Measurements from ENCODE around the gene IFT80. TPM values are rescaled to one million over a fixed set of nuclear protein-coding genes. Genes with fewer than 3 reads are reported as not detected.

The IFT80 gene
- total RNA-seq, 5 donors from 2014 or later (not counting 1 experiment from before 2014, with no cell fraction given): 22.5 to 34.2 (median 26.4) TPM

GRCh38 chr3:160226026-160226907, 172.8 kb downstream of the IFT80 start:
- 3% methylated on average over 79 of the region's 87 CpGs for WGBS (ENCODE audit: insufficient coverage)
- peak overlapping the region in 1 of 2 donors; percentile 63 for H3K27ac Mint-ChIP-seq

GRCh38 chr3:160225176-160226025, 173.6 kb downstream of the IFT80 start, which contains the start of gene C3orf80:
Gene C3orf80, plus strand, starts transcription at chr3:160225422. Its CDS starts 214 bp downstream, at chr3:160225636.
- Histone ChIP-seq H3K9me3 (no peaks in the 10 kb centered on the region), H3K27me3 (replicated peaks in 1 of 2; ENCODE audit: control insufficient read depth in 2 of 2, extremely low read depth in 1 of 2, insufficient read depth in 2 of 2, low read length in 1 of 2) (peaks cover 5 to 34% of the 10 kb centered on the region in 2 experiments), H3K4me1 (ENCODE audit: control insufficient read depth in 1 of 2, extremely low read depth in 1 of 2, insufficient read depth in 2 of 2, low read length in 2 of 2) (peaks cover 4 to 21% of the 10 kb centered on the region in 2 experiments), H3K36me3 (ENCODE audit: control insufficient read depth in 2 of 2, extremely low read depth in 1 of 2, insufficient read depth in 1 of 2, low read length in 1 of 2) (no peaks in the 10 kb centered on the region), H3K27ac (ENCODE audit: low read length) (no peak within 1 kb of the TSS), H3K4me3 (ENCODE audit: control insufficient read depth in 1 of 2, extremely low read depth in 1 of 2, low read length in 1 of 2) (peak within 1 kb of the TSS; percentile 34 to 83)
- H3K36me3 Mint-ChIP-seq: no peaks in the 10 kb centered on the region
- peak within 1 kb of the TSS; percentile 69 to 86 (median 77) for H3K4me3 Mint-ChIP-seq
- ChIA-PET CTCF (interaction anchor here in 1 of 2 donors (0.6 kb wide), 1 partner anchor 1138 kb away, joined by 3 read pairs; no protein-coding TSS in a partner anchor), POLR2A (no interaction called here)
- DNase-seq (peak in 29 of 35 experiments; percentile 6 to 58 (median 22)), ATAC-seq (replicated peaks in 1 of 4) (peak; percentile 82 to 89 (median 84))
- H3K27ac Mint-ChIP-seq: peak within 1 kb of the TSS in 1 of 2 donors; percentile 57
- H3K9me3 Mint-ChIP-seq: no peaks in the 10 kb centered on the region
- WGBS (ENCODE audit: insufficient coverage): under 1% methylated on average over 104 of the region's 104 CpGs
- H3K4me1 Mint-ChIP-seq: peaks cover 14 to 21% (median 21%) of the 10 kb centered on the region in 3 donors
- H3K27me3 Mint-ChIP-seq: peaks cover 44 to 45% of the 10 kb centered on the region in 2 donors

More at GRCh38 chr3:160226026-160226907, 172.8 kb downstream of the IFT80 start:
- Histone ChIP-seq H3K9me3 (no peaks in the 10 kb centered on the region), H3K4me3 (ENCODE audit: control insufficient read depth in 1 of 2, extremely low read depth in 1 of 2, low read length in 1 of 2) (peak overlapping the region; percentile 24 to 83), H3K27me3 (replicated peaks in 1 of 2; ENCODE audit: control insufficient read depth in 2 of 2, extremely low read depth in 1 of 2, insufficient read depth in 2 of 2, low read length in 1 of 2) (peaks cover 5 to 34% of the 10 kb centered on the region in 2 experiments), H3K36me3 (ENCODE audit: control insufficient read depth in 2 of 2, extremely low read depth in 1 of 2, insufficient read depth in 1 of 2, low read length in 1 of 2) (no peaks in the 10 kb centered on the region), H3K4me1 (ENCODE audit: control insufficient read depth in 1 of 2, extremely low read depth in 1 of 2, insufficient read depth in 2 of 2, low read length in 2 of 2) (peaks cover 4 to 21% of the 10 kb centered on the region in 2 experiments), H3K27ac (ENCODE audit: low read length) (no peak overlapping the region)
- H3K4me3 Mint-ChIP-seq: peak overlapping the region; percentile 73 to 86 (median 74)
- H3K9me3 Mint-ChIP-seq: no peaks in the 10 kb centered on the region
- ChIA-PET CTCF (interaction anchor here in 1 of 2 donors (0.6 kb wide), 1 partner anchor 1137 kb away, joined by 3 read pairs; no protein-coding TSS in a partner anchor), POLR2A (no interaction called here)
- H3K27me3 Mint-ChIP-seq: peaks cover 44 to 46% of the 10 kb centered on the region in 2 donors
- peak in 3 of 35 experiments; percentile 5 to 13 (median 5) for DNase-seq
- peaks cover 16 to 21% (median 21%) of the 10 kb centered on the region in 3 donors for H3K4me1 Mint-ChIP-seq
- H3K36me3 Mint-ChIP-seq: no peaks in the 10 kb centered on the region
- ATAC-seq (replicated peaks in 1 of 4): peak in 3 of 4 experiments; percentile 22 to 33 (median 27)

GRCh38 chr3:160224811-160225175, 174.2 kb downstream of the IFT80 start:
- Mint-ChIP-seq H3K4me3 (peak overlapping the region; percentile 69 to 84 (median 77)), H3K27ac (peak overlapping the region in 1 of 2 donors; percentile 57), H3K36me3 (no peaks in the 10 kb centered on the region), H3K27me3 (peaks cover 41 to 44% of the 10 kb centered on the region in 2 donors), H3K9me3 (no peaks in the 10 kb centered on the region), H3K4me1 (peaks cover 14 to 21% (median 21%) of the 10 kb centered on the region in 3 donors)
- 9% methylated on average over 16 of the region's 16 CpGs for WGBS (ENCODE audit: insufficient coverage)
- H3K27me3 ChIP-seq (replicated peaks in 1 of 2; ENCODE audit: control insufficient read depth in 2 of 2, extremely low read depth in 1 of 2, insufficient read depth in 2 of 2, low read length in 1 of 2): peaks cover 5 to 34% of the 10 kb centered on the region in 2 experiments
- no peaks in the 10 kb centered on the region for H3K36me3 ChIP-seq (ENCODE audit: control insufficient read depth in 2 of 2, extremely low read depth in 1 of 2, insufficient read depth in 1 of 2, low read length in 1 of 2)
- DNase-seq (no peak), ATAC-seq (replicated peaks in 1 of 4) (no peak)
- H3K9me3 ChIP-seq: no peaks in the 10 kb centered on the region
- no peak overlapping the region for H3K27ac ChIP-seq (ENCODE audit: low read length)
- ChIA-PET CTCF (no interaction called here), POLR2A (interaction anchor here in 1 of 2 donors (0.7 kb wide), 1 partner anchor 152 kb away, joined by 3 read pairs; no protein-coding TSS in a partner anchor)
- H3K4me1 ChIP-seq (ENCODE audit: control insufficient read depth in 1 of 2, extremely low read depth in 1 of 2, insufficient read depth in 2 of 2, low read length in 2 of 2): peaks cover 4 to 21% of the 10 kb centered on the region in 2 experiments
- H3K4me3 ChIP-seq (ENCODE audit: control insufficient read depth in 1 of 2, extremely low read depth in 1 of 2, low read length in 1 of 2): peak overlapping the region; percentile 34 to 83

DNA sequence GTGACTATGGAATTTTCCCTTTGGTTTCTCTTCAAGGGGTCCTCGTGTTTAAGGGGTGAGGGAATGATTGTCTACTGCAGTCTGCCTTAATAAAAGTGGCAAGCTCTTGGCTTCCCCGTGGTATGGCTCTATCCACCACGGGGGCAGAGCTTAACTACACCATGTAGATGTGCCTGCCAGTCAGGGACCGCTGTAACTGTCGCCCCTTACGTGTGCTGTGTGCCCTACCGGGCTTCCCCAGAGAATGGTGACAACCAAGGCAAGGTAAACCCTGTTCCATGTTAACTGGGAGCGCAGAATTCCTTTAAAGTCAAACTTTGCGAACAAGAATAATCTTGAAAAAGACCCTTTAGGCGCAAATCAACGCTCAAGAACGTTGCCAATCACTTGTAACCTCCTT, 174.8 kb downstream of the IFT80 start:
- POLR2A ChIA-PET: interaction anchor here in 1 of 2 donors (0.7 kb wide), 1 partner anchor 153 kb away, joined by 3 read pairs; no protein-coding TSS in a partner anchor
- H3K27ac ChIP-seq (ENCODE audit: low read length): no peak overlapping the region
- ATAC-seq (replicated peaks in 1 of 4): peak in 1 of 4 experiments; percentile 31
- no peaks in the 10 kb centered on the region for H3K9me3 ChIP-seq
- peak overlapping the region in 1 of 2 donors; percentile 35 for H3K4me3 ChIP-seq (ENCODE audit: control insufficient read depth in 1 of 2, extremely low read depth in 1 of 2, low read length in 1 of 2)
- Mint-ChIP-seq H3K9me3 (no peaks in the 10 kb centered on the region), H3K4me1 (peaks cover 14 to 21% (median 21%) of the 10 kb centered on the region in 3 donors), H3K27me3 (peaks cover 46% of the 10 kb centered on the region in 2 donors), H3K4me3 (peak overlapping the region in 2 of 3 donors; percentile 69 to 84), H3K36me3 (no peaks in the 10 kb centered on the region), H3K27ac (no peak overlapping the region)
- CTCF ChIA-PET: no interaction called here
- peaks cover 5 to 32% of the 10 kb centered on the region in 2 experiments for H3K27me3 ChIP-seq (replicated peaks in 1 of 2; ENCODE audit: control insufficient read depth in 2 of 2, extremely low read depth in 1 of 2, insufficient read depth in 2 of 2, low read length in 1 of 2)
- WGBS (ENCODE audit: insufficient coverage): 9% methylated on average over 12 of the region's 12 CpGs
- H3K4me1 ChIP-seq (ENCODE audit: control insufficient read depth in 1 of 2, extremely low read depth in 1 of 2, insufficient read depth in 2 of 2, low read length in 2 of 2): peaks cover 4 to 21% of the 10 kb centered on the region in 2 experiments
- H3K36me3 ChIP-seq (ENCODE audit: control insufficient read depth in 2 of 2, extremely low read depth in 1 of 2, insufficient read depth in 1 of 2, low read length in 1 of 2): no peaks in the 10 kb centered on the region
- DNase-seq: peak in 1 of 35 experiments; percentile 3

DNA sequence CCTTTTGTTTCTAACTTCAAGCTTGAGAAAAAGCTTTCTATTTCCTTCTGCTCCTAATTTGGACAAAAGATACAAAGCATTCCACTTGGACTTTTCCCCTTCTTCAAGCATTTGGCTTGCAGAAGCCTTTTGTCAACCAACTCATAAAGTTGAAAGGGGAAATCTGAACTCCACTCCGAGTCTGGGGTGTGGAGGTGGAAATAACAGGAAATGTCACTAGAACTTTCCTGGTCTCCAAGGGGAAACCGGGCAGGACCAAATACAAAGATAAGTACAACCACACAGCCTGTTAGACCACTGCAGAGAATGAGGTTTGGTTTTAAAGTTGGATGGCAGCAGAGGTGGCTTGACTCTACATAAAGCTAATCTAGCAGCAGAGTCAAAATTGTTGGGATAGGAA, 178.0 kb downstream of the IFT80 start:
- Mint-ChIP-seq H3K4me3 (no peak overlapping the region), H3K4me1 (peaks cover 7 to 14% (median 14%) of the 10 kb centered on the region in 3 donors), H3K27me3 (peaks cover 49 to 56% of the 10 kb centered on the region in 2 donors), H3K9me3 (no peaks in the 10 kb centered on the region), H3K27ac (no peak overlapping the region), H3K36me3 (no peaks in the 10 kb centered on the region)
- no CpG with 5 or more reads among the region's 2 CpGs for WGBS (ENCODE audit: insufficient coverage)
- Histone ChIP-seq H3K4me1 (ENCODE audit: control insufficient read depth in 1 of 2, extremely low read depth in 1 of 2, insufficient read depth in 2 of 2, low read length in 2 of 2) (peaks cover 0 to 13% of the 10 kb centered on the region in 2 experiments), H3K4me3 (ENCODE audit: control insufficient read depth in 1 of 2, extremely low read depth in 1 of 2, low read length in 1 of 2) (no peak overlapping the region), H3K36me3 (ENCODE audit: control insufficient read depth in 2 of 2, extremely low read depth in 1 of 2, insufficient read depth in 1 of 2, low read length in 1 of 2) (no peaks in the 10 kb centered on the region), H3K9me3 (no peaks in the 10 kb centered on the region), H3K27me3 (replicated peaks in 1 of 2; ENCODE audit: control insufficient read depth in 2 of 2, extremely low read depth in 1 of 2, insufficient read depth in 2 of 2, low read length in 1 of 2) (peaks cover 3 to 24% of the 10 kb centered on the region in 2 experiments), H3K27ac (ENCODE audit: low read length) (no peak overlapping the region)
- POLR2A ChIA-PET: no interaction called here
- ATAC-seq (replicated peaks in 1 of 4): no peak
- CTCF ChIA-PET: no interaction called here
- no peak for DNase-seq
